GM21717 (cell line): ENCODE results near the gene LHX8.
A peak's percentile ranks its signal among the peaks of the same experiment; 100 is the strongest.

Experiments
- ATAC-seq: cut with Tn5 transposase; IDR thresholded peaks from one replicate; pipeline ENCODE4 v1.9.1; 2021; ENCODE audit warnings: mild to moderate bottlenecking, moderate library complexity; ENCODE audit not compliant: unreplicated experiment

The LHX8 gene

DNA sequence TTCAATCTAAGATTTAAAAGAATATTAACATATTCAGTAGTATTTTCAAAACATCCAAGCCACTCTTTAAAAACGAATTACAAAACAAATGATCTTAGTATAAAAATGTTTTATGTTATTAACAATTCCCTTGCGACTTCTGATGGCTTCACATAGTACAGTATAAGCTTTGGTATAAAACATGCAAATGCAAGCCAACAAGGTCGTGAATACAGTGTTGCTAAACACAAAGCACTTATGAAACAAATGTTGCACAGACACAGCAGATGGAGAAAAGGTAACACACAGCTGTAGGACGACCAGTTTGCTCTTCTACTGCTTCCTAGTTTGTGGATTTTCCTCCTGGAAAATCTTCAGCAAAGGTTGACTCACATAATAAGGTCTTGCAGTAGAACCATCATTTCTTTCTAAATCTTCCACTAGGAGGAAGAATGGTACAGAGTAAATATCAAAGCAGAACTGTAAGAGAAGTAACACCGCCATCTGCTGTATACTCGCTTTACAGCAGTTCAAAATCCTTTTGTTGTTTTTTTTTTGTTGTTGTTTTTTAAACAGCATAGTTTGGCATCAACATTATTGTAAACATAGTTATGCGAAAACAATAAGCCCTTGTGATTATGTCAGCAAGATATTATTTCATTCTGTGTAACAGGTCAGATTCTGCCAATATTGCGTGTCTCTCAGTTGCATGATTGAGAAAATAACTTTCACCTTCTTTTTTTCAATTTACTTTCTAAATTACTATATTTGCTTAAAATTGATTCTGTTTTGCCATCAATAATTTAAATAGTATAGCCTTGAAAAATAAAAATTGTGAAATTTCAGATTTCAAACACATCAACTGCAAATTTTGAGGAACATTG lies 69.5 kb downstream of the LHX8 start:
- peak; percentile 78 for ATAC-seq

DNA sequence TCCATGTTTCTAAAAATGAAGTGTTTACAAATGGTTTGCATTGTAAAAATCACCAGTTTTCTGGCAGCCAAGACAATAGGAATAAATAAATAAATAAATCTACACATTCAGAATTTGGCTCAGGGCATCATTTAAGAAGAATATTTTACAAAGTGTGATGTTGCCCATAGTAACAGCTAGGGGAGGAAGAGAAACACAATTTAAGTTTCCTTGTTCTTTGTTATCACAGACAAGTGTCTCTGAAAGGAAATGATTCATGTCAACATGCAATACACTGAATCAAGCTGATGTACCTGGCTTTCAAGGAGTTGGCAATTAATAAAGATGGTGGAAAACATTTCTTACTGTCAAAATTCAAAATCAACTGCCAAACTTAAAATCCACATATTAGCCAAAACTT lies 74.7 kb downstream of the LHX8 start:
- ATAC-seq = no peak
